ENCODE measurements around the gene EHF. TPM values are rescaled to one million over a fixed set of nuclear protein-coding genes. Genes with fewer than 3 reads are reported as not detected.

The EHF gene
- total and polyA plus RNA-seq, 9 of the 15 experiments (the other 6 are each of a cell fraction or from before 2014, with no cell fraction given), result 0.04 to 0.54 (median 0.37) TPM

- TF ChIP-seq CHD7 (IDR thresholded peaks at IDR 0.05; ENCODE audit: low read depth, low read length), result no peak
- no peak for TF ChIP-seq ZFPM2 (CRISPR knock-in tag; IDR thresholded peaks at IDR 0.05)
- no peak for TF ChIP-seq MBD1 (CRISPR knock-in tag; IDR thresholded peaks at IDR 0.05)
- TF ChIP-seq CTCFL (IDR thresholded peaks at IDR 0.05; ENCODE audit: borderline replicate concordance, insufficient read depth, low read depth, low read length, poor library complexity, severe bottlenecking), result no peak
- TF ChIP-seq ARNT (IDR thresholded peaks at IDR 0.05), result 0 out of 4 replicates have a peak, but pooled peaks of 1 of the 2 experiments have one; percentile 34
- TF ChIP-seq WHSC1 (IDR thresholded peaks at IDR 0.05; ENCODE audit: low read length), result no peak
- TF ChIP-seq CBX5 (IDR thresholded peaks at IDR 0.05; ENCODE audit: borderline replicate concordance, low read depth), result no peak
- no peak for TF ChIP-seq ZNF184 (CRISPR knock-in tag; IDR thresholded peaks at IDR 0.05)
- no peak for TF ChIP-seq TRIM28 (IDR thresholded peaks at IDR 0.05)
- no peak for TF ChIP-seq RB1 (IDR thresholded peaks at IDR 0.05; ENCODE audit: low read depth)
- no peak for TF ChIP-seq SP1 (CRISPR knock-in tag; IDR thresholded peaks at IDR 0.05)
- peak; percentile 80 for TF ChIP-seq CBFA2T2 (conservative IDR thresholded peaks at IDR 0.05)
- TF ChIP-seq ZNF408 (CRISPR knock-in tag; IDR thresholded peaks at IDR 0.05; ENCODE audit: low read depth), result no peak
Measured at GRCh38 chr11:34600339-34601084, 20.4 kb upstream of the EHF start (continued).

Data from K562 (cell line).